Natural killer cell (primary cell): ENCODE results near the gene MEGF6. TPM values are rescaled to one million over a fixed set of nuclear protein-coding genes. Genes with fewer than 3 reads are reported as not detected.

Experiments used
- ATAC-seq, 3 donors: fragments of 150-1000 bp in 2 of 3; fragments of 200-7000 bp in 1 of 3; cut with Tn5 transposase; 1 replicate in 1 of 3; 2 replicates in 2 of 3; pipeline ENCODE4 v1.10.0; 2021; ENCODE audit warnings: mild to moderate bottlenecking in 2 of 3, moderate library complexity in 2 of 3
- DNase-seq, 2 donors: peaks; one replicate each; pipeline versions ENCODE4 v3.0.0 to v3.0.0-alpha.2; 2013 to 2021; ENCODE audit warnings: mixed read lengths in 1 of 2
- H3K27ac ChIP-seq: one replicate; pipeline ENCODE4 v1.5.1; 2013; ENCODE audit warnings: mild to moderate bottlenecking, low read length
- H3K27me3 ChIP-seq: one replicate; pipeline ENCODE4 v1.6.1; 2013; ENCODE audit warnings: low read length; ENCODE audit not compliant: control insufficient read depth, insufficient read depth
- H3K36me3 ChIP-seq: one replicate; pipeline ENCODE4 v1.6.1; 2013; ENCODE audit warnings: low read length; ENCODE audit not compliant: control insufficient read depth, insufficient read depth
- H3K4me1 ChIP-seq: one replicate; pipeline ENCODE4 v1.6.1; 2013; ENCODE audit warnings: low read length; ENCODE audit not compliant: control insufficient read depth, insufficient read depth
- H3K4me3 ChIP-seq: one replicate; pipeline ENCODE4 v1.5.1; 2013; ENCODE audit warnings: low read length
- H3K9me3 ChIP-seq: one replicate; pipeline ENCODE4 v1.6.1; 2013; ENCODE audit warnings: low read length; ENCODE audit not compliant: control insufficient read depth, insufficient read depth
- H3K27ac Mint-ChIP-seq, 2 donors: one replicate each; pipeline ENCODE4 v1.8.0; 2022; ENCODE audit warnings: mild to moderate bottlenecking in 2 of 2, mixed read lengths in 2 of 2, moderate library complexity in 1 of 2
- H3K27me3 Mint-ChIP-seq, 2 donors: one replicate each; pipeline ENCODE4 v1.8.0; 2022; ENCODE audit warnings: low read depth in 2 of 2, mixed read lengths in 2 of 2
- H3K36me3 Mint-ChIP-seq: one replicate; pipeline ENCODE4 v1.8.0; 2022; ENCODE audit warnings: mixed read lengths
- H3K4me1 Mint-ChIP-seq, 2 donors: one replicate each; pipeline ENCODE4 v1.8.0; 2022; ENCODE audit warnings: mixed read lengths in 2 of 2
- H3K4me3 Mint-ChIP-seq: one replicate; pipeline ENCODE4 v1.8.0; 2022; ENCODE audit warnings: mild to moderate bottlenecking, moderate library complexity, mixed read lengths
- H3K9me3 Mint-ChIP-seq, 2 donors: one replicate each; pipeline ENCODE4 v1.8.0; 2022; ENCODE audit warnings: mixed read lengths in 2 of 2
- WGBS: methylation state at CpG from one replicate; pipeline ENCODE4 v1.1.7; 2013; ENCODE audit warnings: missing lambda C conversion rate; ENCODE audit not compliant: insufficient coverage; 5-methylcytosine and 5-hydroxymethylcytosine counted together
- intact Hi-C: fragments of 100-400 bp; cut with micrococcal nuclease; formaldehyde crosslinking; loops from one replicate; pipeline ENCODE4 v1.14.2; 2022
- total RNA-seq, 4 donors: library from RNA; stranded (reverse); fragments of 120-200 nt in 1 of 4; gene quantifications; one replicate each; pipeline versions ENCODE4 v1.2.3 to v1.2.4, GENCODE V29; 2013 to 2022
- TF ChIP-seq, protein P1 (sequence below): fragments of 200-600 bp; IDR thresholded peaks from one replicate; pipeline ENCODE4 v1.8.0; 2022; ENCODE audit warnings: antibody characterized with exemption

MEGF6 gene
- total RNA-seq, 3 donors from 2014 or later (not counting 1 experiment from before 2014, with no cell fraction given), result 3.1 to 15.6 (median 5.1) TPM

DNA sequence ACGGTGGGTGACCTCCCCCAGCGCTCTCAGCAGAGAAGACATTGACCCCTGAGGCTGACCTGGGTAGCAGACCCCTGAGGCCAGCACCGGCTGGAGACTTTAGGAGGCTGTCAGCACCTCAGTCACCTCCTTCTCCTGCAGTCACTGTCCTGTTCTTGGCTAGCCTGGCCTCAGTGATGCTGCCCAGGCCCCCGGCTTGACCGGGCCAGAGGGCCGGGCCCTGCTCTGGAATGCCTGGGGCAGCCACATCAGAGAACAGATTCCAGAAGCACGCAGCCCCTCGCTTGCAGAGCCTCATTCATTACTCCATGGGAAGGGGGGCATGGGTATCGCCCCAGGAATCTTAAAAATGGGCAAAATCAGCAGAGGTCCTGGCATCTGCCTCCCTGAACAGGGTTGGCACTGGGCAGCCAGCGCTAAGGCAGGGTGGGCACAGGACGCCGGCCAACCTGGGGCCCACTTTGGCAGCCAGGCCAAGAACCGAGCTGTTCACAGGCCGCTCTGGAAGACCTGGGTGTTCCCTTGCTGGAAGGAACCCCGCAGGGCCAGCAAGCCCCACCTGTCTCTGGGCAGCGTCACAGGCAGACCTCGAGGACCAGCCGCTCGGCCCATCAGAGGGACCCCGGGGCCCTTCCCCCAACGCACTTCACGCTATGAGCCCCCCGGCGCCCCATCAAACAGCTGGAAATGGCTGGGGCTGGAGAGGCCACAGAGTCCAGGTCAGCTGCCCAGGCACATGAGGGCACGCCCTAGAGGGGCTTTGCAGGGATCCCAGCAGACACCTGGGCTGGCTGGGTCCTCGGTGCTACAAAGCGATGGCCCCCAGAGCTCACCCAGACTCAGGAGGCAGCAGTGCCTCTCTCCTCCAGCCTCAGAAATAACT is 45.1 kb downstream of the MEGF6 start:
- no peaks in the 10 kb centered on the region for H3K36me3 Mint-ChIP-seq
- H3K27me3 ChIP-seq, result no peaks in the 10 kb centered on the region
- no peak overlapping the region for H3K27ac Mint-ChIP-seq

GRCh38 chr1:3564921-3565831 is 46.1 kb downstream of the MEGF6 start:
- Histone ChIP-seq H3K27ac (no peak overlapping the region), H3K9me3 (no peaks in the 10 kb centered on the region), H3K4me3 (no peak overlapping the region), H3K27me3 (no peaks in the 10 kb centered on the region), H3K36me3 (no peaks in the 10 kb centered on the region), H3K4me1 (no peaks in the 10 kb centered on the region)
- no peaks in the 10 kb centered on the region for H3K4me1 Mint-ChIP-seq
- TF ChIP-seq, protein P1, sequence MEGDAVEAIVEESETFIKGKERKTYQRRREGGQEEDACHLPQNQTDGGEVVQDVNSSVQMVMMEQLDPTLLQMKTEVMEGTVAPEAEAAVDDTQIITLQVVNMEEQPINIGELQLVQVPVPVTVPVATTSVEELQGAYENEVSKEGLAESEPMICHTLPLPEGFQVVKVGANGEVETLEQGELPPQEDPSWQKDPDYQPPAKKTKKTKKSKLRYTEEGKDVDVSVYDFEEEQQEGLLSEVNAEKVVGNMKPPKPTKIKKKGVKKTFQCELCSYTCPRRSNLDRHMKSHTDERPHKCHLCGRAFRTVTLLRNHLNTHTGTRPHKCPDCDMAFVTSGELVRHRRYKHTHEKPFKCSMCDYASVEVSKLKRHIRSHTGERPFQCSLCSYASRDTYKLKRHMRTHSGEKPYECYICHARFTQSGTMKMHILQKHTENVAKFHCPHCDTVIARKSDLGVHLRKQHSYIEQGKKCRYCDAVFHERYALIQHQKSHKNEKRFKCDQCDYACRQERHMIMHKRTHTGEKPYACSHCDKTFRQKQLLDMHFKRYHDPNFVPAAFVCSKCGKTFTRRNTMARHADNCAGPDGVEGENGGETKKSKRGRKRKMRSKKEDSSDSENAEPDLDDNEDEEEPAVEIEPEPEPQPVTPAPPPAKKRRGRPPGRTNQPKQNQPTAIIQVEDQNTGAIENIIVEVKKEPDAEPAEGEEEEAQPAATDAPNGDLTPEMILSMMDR, result peak; percentile 84
- 78% methylated on average over 29 of the region's 29 CpGs for WGBS
- no peaks in the 10 kb centered on the region for H3K36me3 Mint-ChIP-seq
- DNase-seq, result peak; percentile 33 to 70
- no peak overlapping the region for H3K27ac Mint-ChIP-seq
- intact Hi-C loops, result loop anchor here (1.0 kb wide), 1 partner anchor 54 kb away; no protein-coding TSS in a partner anchor
- no peaks in the 10 kb centered on the region for H3K9me3 Mint-ChIP-seq
- no peak overlapping the region for H3K4me3 Mint-ChIP-seq
- no peaks in the 10 kb centered on the region for H3K27me3 Mint-ChIP-seq
- peak; percentile 34 to 74 (median 71) for ATAC-seq

More for the DNA sequence above, 45.1 kb downstream of the MEGF6 start:
- TF ChIP-seq, protein P1, result no peak
- Mint-ChIP-seq H3K4me1 (no peaks in the 10 kb centered on the region), H3K4me3 (no peak overlapping the region), H3K27me3 (no peaks in the 10 kb centered on the region), H3K9me3 (no peaks in the 10 kb centered on the region)
- H3K4me1 ChIP-seq, result no peaks in the 10 kb centered on the region
- no peaks in the 10 kb centered on the region for H3K9me3 ChIP-seq
- intact Hi-C loops, result no loop called here
- ATAC-seq, result no peak
- H3K36me3 ChIP-seq, result no peaks in the 10 kb centered on the region
- no peak overlapping the region for H3K4me3 ChIP-seq
- 89% methylated on average over 27 of the region's 27 CpGs for WGBS
- no peak overlapping the region for H3K27ac ChIP-seq
- no peak for DNase-seq

DNA sequence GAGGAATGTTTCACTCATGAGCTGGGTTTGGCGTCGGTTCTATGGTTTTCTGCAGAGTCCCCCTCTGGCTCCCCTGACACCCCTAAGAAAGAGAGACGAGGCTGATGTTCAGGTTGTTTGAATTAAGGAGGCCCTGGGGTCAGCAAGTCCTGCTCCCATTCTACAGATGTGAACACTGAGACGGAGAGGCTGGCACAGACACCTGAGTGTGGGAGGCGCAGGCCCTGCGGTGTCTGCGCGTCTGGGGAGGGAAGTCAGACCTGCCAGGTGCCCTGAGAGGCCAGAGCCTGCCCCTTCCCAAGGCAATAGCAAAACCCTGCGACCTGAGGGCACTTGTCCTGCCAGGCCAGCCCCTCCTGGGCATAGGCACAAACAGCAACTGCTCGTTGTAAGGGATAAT is 47.7 kb downstream of the MEGF6 start:
- H3K9me3 Mint-ChIP-seq, result no peaks in the 10 kb centered on the region
- intact Hi-C loops, result no loop called here
- no peaks in the 10 kb centered on the region for H3K36me3 Mint-ChIP-seq
- no peak for ATAC-seq
- DNase-seq, result no peak
- no peak overlapping the region for H3K27ac Mint-ChIP-seq
- Histone ChIP-seq H3K27ac (no peak overlapping the region), H3K9me3 (no peaks in the 10 kb centered on the region), H3K4me3 (no peak overlapping the region), H3K4me1 (no peaks in the 10 kb centered on the region), H3K27me3 (no peaks in the 10 kb centered on the region), H3K36me3 (no peaks in the 10 kb centered on the region)
- H3K27me3 Mint-ChIP-seq, result no peaks in the 10 kb centered on the region
- H3K4me3 Mint-ChIP-seq, result no peak overlapping the region
- 89% methylated on average over 10 of the region's 10 CpGs for WGBS
- H3K4me1 Mint-ChIP-seq, result no peaks in the 10 kb centered on the region
- TF ChIP-seq, protein P1, result no peak
